SKM-1 (cell line): Measurements from ENCODE around the gene LRRN2.
"Not testable (repeated sequence)": the region's sequence is repeated elsewhere in the genome, so short reads cannot be mapped to it uniquely, and the experiment has no call there.

Experiments
- DNase-seq: peaks from one replicate; lab custom pipeline; 2025; ENCODE audit not compliant: unreplicated experiment; lab: John Stamatoyannopoulos, UW

LRRN2 gene

GRCh38 chr1:204692841-204693356 is 7.4 kb upstream of the LRRN2 start:
- no peak for DNase-seq

GRCh38 chr1:204692325-204692840 is 6.8 kb upstream of the LRRN2 start:
- DNase-seq = no peak

- not testable (repeated sequence) for DNase-seq
Measured at GRCh38 chr1:204691328-204691730, 5.8 kb upstream of the LRRN2 start.

- DNase-seq = no peak
Measured at GRCh38 chr1:204688776-204689175, 3.2 kb upstream of the LRRN2 start.

- DNase-seq = no peak
Measured at GRCh38 chr1:204688007-204688406, 2.5 kb upstream of the LRRN2 start.

GRCh38 chr1:204684571-204685235 is 835 bp downstream of the LRRN2 start:
- no peak for DNase-seq

- no peak for DNase-seq
Measured at GRCh38 chr1:204684206-204684570, 1.4 kb downstream of the LRRN2 start.

- no peak for DNase-seq
Measured at GRCh38 chr1:204683284-204684205, 2.0 kb downstream of the LRRN2 start.

- DNase-seq = no peak
Measured at GRCh38 chr1:204680461-204680860, 5.1 kb downstream of the LRRN2 start.

GRCh38 chr1:204680051-204680450 is 5.5 kb downstream of the LRRN2 start:
- DNase-seq = no peak

GRCh38 chr1:204678721-204679475 is 6.6 kb downstream of the LRRN2 start:
- DNase-seq = no peak

GRCh38 chr1:204677864-204678263 is 7.7 kb downstream of the LRRN2 start:
- no peak for DNase-seq

- DNase-seq = no peak
Measured at GRCh38 chr1:204676043-204676442, 9.5 kb downstream of the LRRN2 start.

GRCh38 chr1:204673909-204674649 is 11.5 kb downstream of the LRRN2 start:
- no peak for DNase-seq

- DNase-seq = no peak
Measured at GRCh38 chr1:204673209-204673608, 12.3 kb downstream of the LRRN2 start.

- DNase-seq = no peak
Measured at GRCh38 chr1:204672482-204673121, 12.9 kb downstream of the LRRN2 start.

- DNase-seq = no peak
Measured at GRCh38 chr1:204672069-204672468, 13.5 kb downstream of the LRRN2 start.

GRCh38 chr1:204670152-204670927 is 15.2 kb downstream of the LRRN2 start:
- DNase-seq = no peak

GRCh38 chr1:204669579-204669978 is 16.0 kb downstream of the LRRN2 start:
- DNase-seq = no peak

GRCh38 chr1:204664384-204664651 is 21.2 kb downstream of the LRRN2 start:
- no peak for DNase-seq
